SK-N-SH (cell line): Measurements from ENCODE around the gene CORO6.
A peak's percentile ranks its signal among the peaks of the same experiment; 100 is the strongest.

ENCODE experiments used
- CHD2 ChIP-seq: fragments of 150-350 bp; IDR thresholded peaks from 2 replicates; pipeline ENCODE4 v1.6.1; 2018; ENCODE audit warnings: low read length; ENCODE audit not compliant: partially characterized antibody
- CTCF ChIP-seq: fragments of 200-600 bp; sonication (generic); IDR thresholded peaks from 2 replicates; pipeline ENCODE4 v1.6.1; 2017; ENCODE audit warnings: antibody characterized with exemption, mild to moderate bottlenecking, moderate library complexity
- FOSL2 ChIP-seq: IDR thresholded peaks from 2 replicates; pipeline ENCODE4 v1.4.0; 2012; ENCODE audit warnings: low read depth, mild to moderate bottlenecking, moderate library complexity, borderline replicate concordance
- FOXJ3 ChIP-seq: sonication (generic); formaldehyde crosslinking; IDR thresholded peaks from 2 replicates; pipeline ENCODE4 v1.5.1; 2020; ENCODE audit warnings: mild to moderate bottlenecking, missing genetic modification reagents
- IRF3 ChIP-seq: fragments of 150-350 bp; IDR thresholded peaks from 2 replicates; pipeline ENCODE4 v1.6.1; 2016; ENCODE audit warnings: mild to moderate bottlenecking, low read depth, low read length
- MXI1 ChIP-seq: IDR thresholded peaks from 2 replicates; pipeline ENCODE4 v1.6.1; 2012; ENCODE audit warnings: mild to moderate bottlenecking, low read depth, low read length, improper control_type of control experiment
- NRF1 ChIP-seq: IDR thresholded peaks from 2 replicates; pipeline ENCODE4 v1.6.1; 2012; ENCODE audit warnings: low read depth, mild to moderate bottlenecking, low read length
- POLR2AphosphoS5 ChIP-seq: IDR thresholded peaks from 2 replicates; pipeline ENCODE4 v1.6.1; 2012; ENCODE audit warnings: low read depth, low read length
- RCOR1 ChIP-seq: fragments of 150-350 bp; IDR thresholded peaks from 2 replicates; pipeline ENCODE4 v1.6.1; 2017; ENCODE audit warnings: antibody characterized with exemption, low read length
- REST ChIP-seq: IDR thresholded peaks from 2 replicates; pipeline ENCODE4 v1.6.1; 2012; ENCODE audit warnings: mild to moderate bottlenecking, low read depth, low read length, moderate library complexity
- SMC3 ChIP-seq: IDR thresholded peaks from 2 replicates; pipeline ENCODE4 v1.6.1; 2012; ENCODE audit warnings: low read depth, low read length, improper control_type of control experiment
- YY1 ChIP-seq: IDR thresholded peaks from 2 replicates; pipeline ENCODE4 v1.4.0; 2012; ENCODE audit warnings: low read depth, mild to moderate bottlenecking

GRCh38 chr17:29572691-29573557, 49.8 kb downstream of the CORO6 start:
- peak; percentile 43 for TF ChIP-seq SMC3
- TF ChIP-seq CHD2, result no peak
- TF ChIP-seq IRF3, result no peak
- TF ChIP-seq CTCF, result peak; percentile 66
- no peak for TF ChIP-seq REST
- TF ChIP-seq FOXJ3 (CRISPR knock-in tag), result no peak
- TF ChIP-seq MXI1, result peak; percentile 97
- no peak for TF ChIP-seq FOSL2
- no peak for TF ChIP-seq YY1
- no peak for TF ChIP-seq RCOR1
- TF ChIP-seq NRF1, result no peak
- TF ChIP-seq POLR2AphosphoS5, result no peak
